GM12874 (cell line): Measurements from ENCODE around the gene ROR1.

Source experiments
- CTCF ChIP-seq: IDR thresholded peaks from 2 replicates; pipeline ENCODE4 v1.5.1; 2011; ENCODE audit warnings: low read depth, mild to moderate bottlenecking, control low read depth, low read length, moderate library complexity; ENCODE audit not compliant: insufficient read depth

Gene ROR1

GRCh38 chr1:64176659-64177058 lies 402.8 kb downstream of the ROR1 start:
- no peak for TF ChIP-seq CTCF

GRCh38 chr1:64179588-64179987 lies 405.8 kb downstream of the ROR1 start:
- no peak for TF ChIP-seq CTCF

- TF ChIP-seq CTCF: no peak
Measured at GRCh38 chr1:64182207-64182606, 408.4 kb downstream of the ROR1 start.

DNA sequence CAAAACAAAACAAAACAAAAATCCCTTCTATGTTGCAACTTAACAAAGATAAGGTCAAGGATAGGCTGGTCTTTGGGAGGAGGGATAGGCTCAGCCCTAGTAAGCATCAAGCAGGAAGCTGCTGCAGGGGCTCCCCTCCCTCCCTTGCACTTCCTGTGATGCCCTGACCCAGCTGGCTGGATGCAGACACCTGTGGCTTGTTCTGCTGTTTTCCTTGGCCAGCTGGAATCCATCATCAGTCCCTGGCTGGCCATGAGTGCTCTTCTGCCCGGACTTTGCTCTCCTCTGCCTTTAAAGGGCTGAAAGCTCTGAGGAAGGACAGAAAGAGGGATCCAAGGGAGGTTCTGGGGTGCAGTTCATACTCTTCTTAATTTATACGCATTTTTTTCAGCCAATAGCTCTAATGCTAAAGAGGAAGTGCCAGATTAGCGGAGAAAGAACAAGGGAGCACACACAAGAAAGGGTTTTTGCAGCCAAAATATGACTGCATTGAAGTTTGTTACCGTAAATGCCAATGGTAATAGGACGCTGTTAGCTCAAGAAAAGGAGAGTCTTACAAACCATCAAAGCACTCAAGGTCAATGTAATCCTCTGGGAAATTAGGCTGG lies 409.7 kb downstream of the ROR1 start:
- no peak for TF ChIP-seq CTCF

DNA sequence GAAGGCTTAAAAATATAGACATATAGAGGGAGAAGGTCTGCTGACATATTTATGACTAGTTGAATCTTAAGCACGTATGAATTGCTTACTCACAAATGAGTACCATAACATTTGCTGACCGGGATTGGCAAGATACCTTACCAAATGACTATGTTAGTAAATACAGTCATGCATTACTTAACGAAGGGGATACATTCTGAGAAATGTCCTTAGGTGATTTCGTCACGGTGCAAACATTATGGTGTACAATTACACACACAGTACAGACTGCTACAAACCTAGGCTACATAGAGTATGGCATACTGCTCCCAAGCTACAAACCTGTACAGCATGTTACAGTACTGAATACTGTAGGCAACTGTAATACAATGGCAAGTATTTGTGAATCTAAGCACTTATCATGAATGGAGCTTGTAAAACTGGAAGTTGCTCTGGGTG lies 410.2 kb downstream of the ROR1 start:
- TF ChIP-seq CTCF: no peak

GRCh38 chr1:64186138-64186897 lies 412.5 kb downstream of the ROR1 start:
- no peak for TF ChIP-seq CTCF

DNA sequence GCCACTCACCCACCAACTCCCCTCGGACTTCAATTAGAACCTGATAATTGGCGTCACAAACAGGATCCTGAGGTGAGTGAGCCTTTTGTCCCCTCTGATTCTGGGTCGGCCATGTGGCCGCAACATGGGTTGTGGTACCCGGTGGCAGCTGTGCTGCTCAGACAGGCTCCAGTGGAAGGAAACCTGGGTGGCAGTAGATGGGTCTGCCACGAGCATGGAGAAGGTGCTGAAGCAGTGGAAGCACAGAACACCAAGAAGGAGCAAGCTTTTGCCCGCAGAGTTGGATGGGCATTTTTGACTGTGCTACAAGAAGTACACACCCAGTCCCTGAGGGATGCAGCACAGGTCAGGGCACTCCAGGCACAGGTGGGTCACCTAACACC lies 413.1 kb downstream of the ROR1 start:
- TF ChIP-seq CTCF: no peak
